ENCODE results near the gene PRKAB1. TPM values are rescaled to one million over a fixed set of nuclear protein-coding genes. Genes with fewer than 3 reads are reported as not detected.
"Not testable (repeated sequence)": the region's sequence is repeated elsewhere in the genome, so short reads cannot be mapped to it uniquely, and the experiment has no call there.

PRKAB1 gene, protein sequence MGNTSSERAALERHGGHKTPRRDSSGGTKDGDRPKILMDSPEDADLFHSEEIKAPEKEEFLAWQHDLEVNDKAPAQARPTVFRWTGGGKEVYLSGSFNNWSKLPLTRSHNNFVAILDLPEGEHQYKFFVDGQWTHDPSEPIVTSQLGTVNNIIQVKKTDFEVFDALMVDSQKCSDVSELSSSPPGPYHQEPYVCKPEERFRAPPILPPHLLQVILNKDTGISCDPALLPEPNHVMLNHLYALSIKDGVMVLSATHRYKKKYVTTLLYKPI
- total RNA-seq (2021; ENCODE audit: unreplicated experiment) (36.3 TPM), Bru-seq, nascent RNA (percentile 88 among the genes with signal in this experiment), BruChase-seq, experiment 1, labeled RNA remaining after a 2-hour chase (percentile 88 among the genes with signal in this experiment), BruChase-seq, experiment 2, labeled RNA remaining after a 6-hour chase (percentile 77 among the genes with signal in this experiment)
- polyA plus RNA-seq (2012; ENCODE audit: insufficient read length), result 40.5 TPM
- long read RNA-seq, full-length matches to known transcripts, result 82 of 88 reads
- long read RNA-seq, partial matches to known transcripts, result 4 of 88 reads
- long read RNA-seq, other reads (novel, unspliced or antisense), result 2 of 88 reads

DNA sequence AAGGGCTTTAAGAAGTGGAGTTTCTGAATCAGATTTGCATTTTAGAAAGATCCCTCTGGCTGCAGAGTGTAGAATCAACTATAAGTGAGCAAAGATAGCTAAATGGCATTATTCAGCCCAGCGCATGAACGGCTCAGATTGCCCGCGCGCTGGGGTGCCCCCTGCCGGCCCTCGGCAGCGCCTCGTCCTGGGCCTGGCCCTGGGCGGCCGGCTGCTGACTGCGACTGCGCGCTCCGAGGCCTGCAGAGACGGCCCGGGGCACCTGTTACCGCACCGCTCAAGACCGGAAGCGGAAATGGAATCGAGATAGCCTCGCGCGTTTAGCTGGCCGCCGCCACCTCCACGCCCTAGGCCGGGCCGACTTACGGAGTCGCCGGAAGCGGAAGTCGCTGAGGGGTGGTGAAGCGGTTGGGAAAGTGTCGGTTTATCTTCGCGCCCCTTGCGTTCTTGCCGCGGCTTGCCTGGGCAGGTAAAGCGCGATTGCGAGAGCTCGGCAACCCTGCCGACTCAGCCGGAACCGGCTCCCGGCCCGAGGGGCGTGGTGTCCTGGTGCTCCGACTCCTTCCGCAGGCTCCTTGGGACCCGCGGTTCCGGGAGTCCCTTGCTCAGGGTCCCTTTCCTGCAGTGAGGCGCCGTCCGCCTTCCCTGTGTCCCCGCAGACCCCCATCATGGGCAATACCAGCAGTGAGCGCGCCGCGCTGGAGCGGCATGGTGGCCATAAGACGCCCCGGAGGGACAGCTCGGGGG is at the start of gene PRKAB1:
Gene PRKAB1 (plus strand): TSS at position 557 of the 747 bp plus-strand sequence. CDS start 112 bp downstream, at position 669.
- H3K4me3 ChIP-seq (ENCODE audit: low read depth in 2 of 2, low read length in 2 of 2), result peak within 1 kb of the TSS; percentile 77 to 99
- DNase-seq (ENCODE audit: low read depth, low spot score), result peak; percentile 74
- no peaks in the 10 kb centered on the region for H3K9me3 ChIP-seq (ENCODE audit: control insufficient read depth, insufficient read depth, low read depth, low read length)
- TF ChIP-seq SIN3A (IDR thresholded peaks at IDR 0.05; ENCODE audit: borderline replicate concordance, insufficient read depth, low read depth, low read length) (0 out of 2 replicates have a peak, but pooled peaks have one; percentile 61), POLR2AphosphoS5 (IDR thresholded peaks at IDR 0.05; ENCODE audit: low read depth, low read length) (peak; percentile 92)
- TF ChIP-seq, protein P1, sequence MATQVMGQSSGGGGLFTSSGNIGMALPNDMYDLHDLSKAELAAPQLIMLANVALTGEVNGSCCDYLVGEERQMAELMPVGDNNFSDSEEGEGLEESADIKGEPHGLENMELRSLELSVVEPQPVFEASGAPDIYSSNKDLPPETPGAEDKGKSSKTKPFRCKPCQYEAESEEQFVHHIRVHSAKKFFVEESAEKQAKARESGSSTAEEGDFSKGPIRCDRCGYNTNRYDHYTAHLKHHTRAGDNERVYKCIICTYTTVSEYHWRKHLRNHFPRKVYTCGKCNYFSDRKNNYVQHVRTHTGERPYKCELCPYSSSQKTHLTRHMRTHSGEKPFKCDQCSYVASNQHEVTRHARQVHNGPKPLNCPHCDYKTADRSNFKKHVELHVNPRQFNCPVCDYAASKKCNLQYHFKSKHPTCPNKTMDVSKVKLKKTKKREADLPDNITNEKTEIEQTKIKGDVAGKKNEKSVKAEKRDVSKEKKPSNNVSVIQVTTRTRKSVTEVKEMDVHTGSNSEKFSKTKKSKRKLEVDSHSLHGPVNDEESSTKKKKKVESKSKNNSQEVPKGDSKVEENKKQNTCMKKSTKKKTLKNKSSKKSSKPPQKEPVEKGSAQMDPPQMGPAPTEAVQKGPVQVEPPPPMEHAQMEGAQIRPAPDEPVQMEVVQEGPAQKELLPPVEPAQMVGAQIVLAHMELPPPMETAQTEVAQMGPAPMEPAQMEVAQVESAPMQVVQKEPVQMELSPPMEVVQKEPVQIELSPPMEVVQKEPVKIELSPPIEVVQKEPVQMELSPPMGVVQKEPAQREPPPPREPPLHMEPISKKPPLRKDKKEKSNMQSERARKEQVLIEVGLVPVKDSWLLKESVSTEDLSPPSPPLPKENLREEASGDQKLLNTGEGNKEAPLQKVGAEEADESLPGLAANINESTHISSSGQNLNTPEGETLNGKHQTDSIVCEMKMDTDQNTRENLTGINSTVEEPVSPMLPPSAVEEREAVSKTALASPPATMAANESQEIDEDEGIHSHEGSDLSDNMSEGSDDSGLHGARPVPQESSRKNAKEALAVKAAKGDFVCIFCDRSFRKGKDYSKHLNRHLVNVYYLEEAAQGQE (IDR thresholded peaks at IDR 0.05; ENCODE audit: insufficient read depth in 1 of 2, low read depth in 2 of 2, low read length in 1 of 2), result no peak
- TF ChIP-seq, protein P2, sequence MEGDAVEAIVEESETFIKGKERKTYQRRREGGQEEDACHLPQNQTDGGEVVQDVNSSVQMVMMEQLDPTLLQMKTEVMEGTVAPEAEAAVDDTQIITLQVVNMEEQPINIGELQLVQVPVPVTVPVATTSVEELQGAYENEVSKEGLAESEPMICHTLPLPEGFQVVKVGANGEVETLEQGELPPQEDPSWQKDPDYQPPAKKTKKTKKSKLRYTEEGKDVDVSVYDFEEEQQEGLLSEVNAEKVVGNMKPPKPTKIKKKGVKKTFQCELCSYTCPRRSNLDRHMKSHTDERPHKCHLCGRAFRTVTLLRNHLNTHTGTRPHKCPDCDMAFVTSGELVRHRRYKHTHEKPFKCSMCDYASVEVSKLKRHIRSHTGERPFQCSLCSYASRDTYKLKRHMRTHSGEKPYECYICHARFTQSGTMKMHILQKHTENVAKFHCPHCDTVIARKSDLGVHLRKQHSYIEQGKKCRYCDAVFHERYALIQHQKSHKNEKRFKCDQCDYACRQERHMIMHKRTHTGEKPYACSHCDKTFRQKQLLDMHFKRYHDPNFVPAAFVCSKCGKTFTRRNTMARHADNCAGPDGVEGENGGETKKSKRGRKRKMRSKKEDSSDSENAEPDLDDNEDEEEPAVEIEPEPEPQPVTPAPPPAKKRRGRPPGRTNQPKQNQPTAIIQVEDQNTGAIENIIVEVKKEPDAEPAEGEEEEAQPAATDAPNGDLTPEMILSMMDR (IDR thresholded peaks at IDR 0.05), result peak; percentile 99
- H3K36me3 ChIP-seq (ENCODE audit: control insufficient read depth, insufficient read depth, low read length), result peaks cover 27% of the 10 kb centered on the region
- ATAC-seq, result peak; percentile 99
- CTCF ChIA-PET, result interaction anchor here (0.5 to 0.7 kb wide), 4 partner anchors 62 to 488 kb away, joined by 3 to 10 read pairs (median 4); no protein-coding TSS in a partner anchor
- intact Hi-C loops (cut with micrococcal nuclease; ENCODE audit: unreplicated experiment) (no loop called here), in situ Hi-C loops (cut with HindIII; ENCODE audit: low pct_unique_long_range_greater_than_20kb, low sequenced_read_pairs) (no loop called here)
- H3K27me3 ChIP-seq (ENCODE audit: control insufficient read depth, insufficient read depth, low read length), result no peaks in the 10 kb centered on the region
- peak within 1 kb of the TSS; percentile 98 for H3K27ac ChIP-seq (ENCODE audit: low read length)
- TSS peak; percentile 85 for BruUV-seq (replicated peaks)
- POLR2A ChIA-PET, result interaction anchor here (0.7 kb wide), 1 partner anchor 474 kb away, joined by 3 read pairs; no protein-coding TSS in a partner anchor
- peaks cover 15% of the 10 kb centered on the region for H3K4me1 ChIP-seq (ENCODE audit: control insufficient read depth, insufficient read depth, low read length)

DNA sequence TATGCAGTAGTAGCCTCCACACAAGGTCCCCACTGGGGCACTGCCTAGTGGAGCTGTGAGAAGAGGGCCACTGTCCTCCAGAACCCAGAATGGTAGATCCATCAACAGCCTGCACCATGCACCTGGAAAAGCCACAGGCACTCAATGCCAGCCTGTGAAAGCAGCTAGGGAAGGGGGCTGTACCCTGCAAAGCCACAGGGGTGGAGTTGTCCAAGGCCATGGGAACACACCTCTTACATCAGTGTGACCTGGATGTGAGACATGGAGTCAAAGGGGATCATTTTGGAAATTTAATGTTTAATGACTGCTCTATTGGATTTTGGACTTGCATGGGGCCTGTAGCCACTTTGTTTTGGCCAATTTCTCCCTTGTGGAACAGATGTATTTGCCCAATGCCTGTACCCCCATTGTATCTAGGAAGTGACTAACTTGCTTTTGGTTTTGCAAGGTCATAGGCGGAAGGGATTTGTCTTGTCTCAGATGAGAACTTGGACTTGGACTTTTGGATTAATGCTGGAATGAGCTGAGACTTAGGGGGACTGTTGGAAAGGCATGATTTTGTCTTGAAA is 49.5 kb upstream of the PRKAB1 start:
- intact Hi-C loops (cut with micrococcal nuclease; ENCODE audit: unreplicated experiment); H3K4me1 ChIP-seq (ENCODE audit: control insufficient read depth, insufficient read depth, low read length); DNase-seq (ENCODE audit: low read depth, low spot score); POLR2A ChIA-PET; H3K9me3 ChIP-seq (ENCODE audit: control insufficient read depth, insufficient read depth, low read depth, low read length); in situ Hi-C loops (cut with HindIII; ENCODE audit: low pct_unique_long_range_greater_than_20kb, low sequenced_read_pairs); CTCF ChIA-PET; H3K36me3 ChIP-seq (ENCODE audit: control insufficient read depth, insufficient read depth, low read length); H3K27ac ChIP-seq (ENCODE audit: low read length); H3K4me3 ChIP-seq (ENCODE audit: low read depth in 2 of 2, low read length in 2 of 2); H3K27me3 ChIP-seq (ENCODE audit: control insufficient read depth, insufficient read depth, low read length); BruUV-seq (replicated peaks); ATAC-seq: not testable (repeated sequence)

All from Panc1 (cell line).